GM19193 (cell line): Measurements from ENCODE around the gene AFAP1L2.

Experiments
- POLR2A ChIP-seq: IDR thresholded peaks from 4 replicates; pipeline ENCODE4 v1.6.1; 2011; ENCODE audit not compliant: insufficient read depth, insufficient read length; ENCODE audit errors: extremely low read depth

The AFAP1L2 gene

DNA sequence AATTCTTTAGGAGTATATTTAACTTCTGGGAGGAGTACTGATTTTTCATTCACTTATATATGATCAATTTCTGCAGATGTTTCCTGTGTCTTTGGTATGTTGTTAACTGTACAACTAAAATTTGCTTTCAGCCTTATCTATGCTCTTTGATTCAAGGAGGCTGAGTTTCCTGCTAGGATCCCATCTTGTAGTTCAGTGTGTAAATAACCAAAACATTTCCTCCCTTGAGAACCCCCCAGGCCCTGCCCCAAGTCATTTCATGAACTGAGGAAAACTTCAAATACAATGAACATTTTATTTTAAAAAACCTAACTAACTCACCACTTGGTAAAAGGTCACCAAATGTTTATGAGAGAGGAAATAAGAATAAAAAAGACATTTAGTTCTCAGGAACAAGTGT lies 109.8 kb downstream of the AFAP1L2 start:
- TF ChIP-seq POLR2A, result no peak

DNA sequence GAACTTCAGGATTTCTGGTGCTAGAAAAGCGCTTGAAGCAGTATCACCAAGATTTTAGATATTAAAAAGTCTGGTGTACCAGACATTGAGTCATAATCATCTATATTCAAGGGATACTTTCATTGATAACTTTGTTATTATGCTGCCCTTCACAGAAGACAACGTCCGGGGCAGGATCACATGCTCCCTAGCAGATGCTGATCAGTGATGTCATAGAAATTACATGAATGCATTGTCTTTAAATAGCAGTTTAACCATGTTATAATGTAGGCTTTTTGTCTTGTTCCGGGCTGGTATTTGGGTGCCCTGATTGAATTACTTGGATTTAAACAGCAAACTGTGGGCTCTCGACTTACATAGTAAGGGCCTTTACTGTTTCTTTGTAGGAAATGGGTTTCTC lies 111.2 kb downstream of the AFAP1L2 start:
- TF ChIP-seq POLR2A, result no peak

DNA sequence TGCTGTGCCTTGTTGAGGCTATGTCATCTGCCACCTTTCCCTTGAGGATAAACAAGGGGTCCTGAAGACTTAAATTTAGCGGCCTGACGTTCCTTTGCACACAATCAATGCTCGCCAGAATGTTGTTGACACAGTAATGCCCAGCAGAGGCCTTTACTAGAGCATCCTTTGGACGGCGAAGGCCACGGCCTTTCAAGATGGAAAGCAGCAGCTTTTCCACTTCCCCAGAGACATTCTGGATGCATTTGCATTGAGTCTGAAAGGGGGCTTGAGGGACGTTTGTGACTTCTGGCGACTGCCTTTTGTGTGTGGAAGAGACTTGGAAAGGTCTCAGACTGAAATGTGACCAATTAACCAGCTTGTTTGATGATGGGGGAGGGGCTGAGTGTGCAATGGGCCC lies 112.8 kb downstream of the AFAP1L2 start:
- no peak for TF ChIP-seq POLR2A

DNA sequence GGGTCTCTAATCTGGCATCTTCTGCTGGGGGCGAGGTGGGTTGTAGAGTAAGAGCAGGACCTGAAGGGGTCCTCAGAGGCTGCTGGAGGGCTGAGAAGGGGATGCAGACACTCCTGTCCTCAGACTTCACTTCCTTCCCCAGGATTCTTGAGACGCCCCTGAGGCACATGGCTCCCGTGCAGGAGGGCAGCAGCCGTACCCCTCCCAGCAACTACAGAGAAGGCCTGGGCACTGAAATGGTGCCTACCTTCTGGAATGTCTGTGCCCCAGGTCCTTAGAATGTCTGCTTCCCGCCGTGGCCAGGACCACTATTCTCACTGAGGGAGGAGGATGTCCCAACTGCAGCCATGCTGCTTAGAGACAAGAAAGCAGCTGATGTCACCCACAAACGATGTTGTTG lies 113.2 kb downstream of the AFAP1L2 start:
- TF ChIP-seq POLR2A, result no peak

DNA sequence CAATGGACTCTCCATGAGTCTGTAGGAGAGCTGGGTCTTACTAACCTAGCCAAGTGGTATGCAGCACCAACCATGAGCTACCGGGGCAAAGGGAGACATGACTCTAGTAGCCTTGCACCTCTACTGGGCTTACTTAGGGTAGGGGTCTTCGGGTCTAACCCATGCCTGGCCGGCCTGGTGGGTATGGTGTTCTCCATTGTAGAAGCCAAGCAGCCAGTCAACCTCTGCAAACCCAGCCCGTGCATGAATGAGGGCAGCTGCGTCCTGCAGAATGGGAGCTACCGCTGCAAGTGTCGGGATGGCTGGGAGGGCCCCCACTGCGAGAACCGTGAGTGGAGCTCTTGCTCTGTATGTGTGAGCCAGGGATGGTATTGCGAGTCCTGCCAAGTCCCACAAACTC lies 114.3 kb downstream of the AFAP1L2 start:
- no peak for TF ChIP-seq POLR2A

DNA sequence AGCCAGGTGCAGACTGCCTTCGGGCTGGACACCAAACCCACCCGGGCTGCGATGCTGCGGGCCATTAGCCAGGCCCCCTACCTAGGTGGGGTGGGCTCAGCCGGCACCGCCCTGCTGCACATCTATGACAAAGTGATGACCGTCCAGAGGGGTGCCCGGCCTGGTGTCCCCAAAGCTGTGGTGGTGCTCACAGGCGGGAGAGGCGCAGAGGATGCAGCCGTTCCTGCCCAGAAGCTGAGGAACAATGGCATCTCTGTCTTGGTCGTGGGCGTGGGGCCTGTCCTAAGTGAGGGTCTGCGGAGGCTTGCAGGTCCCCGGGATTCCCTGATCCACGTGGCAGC lies 115.2 kb downstream of the AFAP1L2 start:
- no peak for TF ChIP-seq POLR2A

DNA sequence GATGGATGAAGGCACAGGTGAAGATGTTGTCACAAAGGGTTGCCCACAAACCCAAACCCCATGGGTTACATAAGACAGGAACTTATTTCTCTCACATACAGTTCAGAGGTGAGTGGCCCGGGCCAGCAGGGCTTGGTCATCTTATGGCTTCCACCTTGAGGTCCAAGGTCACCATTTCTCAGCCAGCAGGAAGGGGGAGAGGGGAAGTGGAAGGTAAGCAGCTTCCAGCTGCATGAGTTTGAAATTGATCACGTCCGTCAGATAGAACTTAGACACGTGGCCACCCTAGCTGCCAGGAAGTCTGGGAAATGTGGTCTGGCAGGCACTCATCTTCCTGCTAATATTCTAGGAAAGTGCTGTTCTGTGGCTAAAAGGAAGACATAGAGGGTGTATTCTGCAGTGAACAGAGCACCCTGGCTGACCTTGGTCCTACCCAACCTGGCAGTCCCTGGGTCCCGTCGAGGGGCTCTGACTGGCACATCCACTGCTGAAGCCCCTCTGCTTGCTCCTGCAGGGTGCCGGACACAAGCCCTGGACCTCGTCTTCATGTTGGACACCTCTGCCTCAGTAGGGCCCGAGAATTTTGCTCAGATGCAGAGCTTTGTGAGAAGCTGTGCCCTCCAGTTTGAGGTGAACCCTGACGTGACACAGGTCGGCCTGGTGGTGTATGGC lies 115.7 kb downstream of the AFAP1L2 start:
- no peak for TF ChIP-seq POLR2A

DNA sequence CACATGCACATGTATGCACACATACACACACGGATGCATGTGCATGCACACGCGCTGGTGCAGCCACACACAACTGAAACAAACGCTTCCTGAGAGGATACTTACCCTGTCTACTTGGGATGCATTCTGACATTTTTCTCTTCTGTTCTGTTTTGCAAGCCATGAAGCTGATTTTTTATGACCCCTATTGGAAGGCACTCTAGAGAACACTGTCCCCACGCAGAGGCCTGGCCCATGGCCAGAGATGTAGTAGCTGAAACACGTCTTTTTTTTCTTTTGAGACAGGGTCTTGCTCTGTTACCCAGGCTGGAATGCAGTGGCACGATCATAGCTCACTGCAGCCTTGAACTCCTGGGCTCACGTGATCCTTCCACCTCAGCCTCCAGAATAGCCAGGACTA lies 117.4 kb downstream of the AFAP1L2 start:
- no peak for TF ChIP-seq POLR2A

DNA sequence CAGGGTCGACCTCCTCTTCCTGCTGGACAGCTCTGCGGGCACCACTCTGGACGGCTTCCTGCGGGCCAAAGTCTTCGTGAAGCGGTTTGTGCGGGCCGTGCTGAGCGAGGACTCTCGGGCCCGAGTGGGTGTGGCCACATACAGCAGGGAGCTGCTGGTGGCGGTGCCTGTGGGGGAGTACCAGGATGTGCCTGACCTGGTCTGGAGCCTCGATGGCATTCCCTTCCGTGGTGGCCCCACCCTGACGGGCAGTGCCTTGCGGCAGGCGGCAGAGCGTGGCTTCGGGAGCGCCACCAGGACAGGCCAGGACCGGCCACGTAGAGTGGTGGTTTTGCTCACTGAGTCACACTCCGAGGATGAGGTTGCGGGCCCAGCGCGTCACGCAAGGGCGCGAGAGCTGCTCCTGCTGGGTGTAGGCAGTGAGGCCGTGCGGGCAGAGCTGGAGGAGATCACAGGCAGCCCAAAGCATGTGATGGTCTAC lies 118.3 kb downstream of the AFAP1L2 start:
- TF ChIP-seq POLR2A, result no peak

DNA sequence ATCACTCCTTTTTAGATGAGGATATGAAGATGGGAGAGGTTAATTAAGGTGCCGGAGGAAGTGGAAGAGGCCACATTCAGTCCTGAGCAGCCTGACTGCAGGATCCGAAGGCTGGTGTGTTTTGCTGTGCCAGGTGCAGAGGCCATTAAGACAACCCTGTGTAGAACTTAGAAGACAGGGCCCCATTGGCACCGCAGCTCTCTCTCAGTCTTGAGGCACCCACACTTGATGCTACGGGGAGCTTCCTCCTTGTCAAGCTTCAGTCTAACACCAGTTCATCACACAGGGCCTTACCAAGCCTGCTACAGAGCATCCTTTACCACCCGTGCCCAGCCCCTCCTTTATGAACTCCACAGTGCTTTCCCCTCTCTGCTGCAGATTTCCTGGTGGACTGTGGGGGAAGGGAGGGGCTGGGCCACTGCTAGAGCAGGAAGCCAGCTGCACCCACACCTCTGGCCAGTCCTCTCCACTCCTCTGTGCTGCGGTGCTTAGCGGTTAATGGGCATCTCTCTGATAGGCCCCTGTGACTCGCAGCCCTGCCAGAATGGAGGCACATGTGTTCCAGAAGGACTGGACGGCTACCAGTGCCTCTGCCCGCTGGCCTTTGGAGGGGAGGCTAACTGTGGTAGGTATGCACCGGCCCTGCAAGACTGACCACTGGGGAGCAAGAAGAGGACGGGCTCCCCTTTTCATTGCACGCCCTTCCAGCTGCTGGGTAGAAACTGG lies 119.8 kb downstream of the AFAP1L2 start:
- no peak for TF ChIP-seq POLR2A

DNA sequence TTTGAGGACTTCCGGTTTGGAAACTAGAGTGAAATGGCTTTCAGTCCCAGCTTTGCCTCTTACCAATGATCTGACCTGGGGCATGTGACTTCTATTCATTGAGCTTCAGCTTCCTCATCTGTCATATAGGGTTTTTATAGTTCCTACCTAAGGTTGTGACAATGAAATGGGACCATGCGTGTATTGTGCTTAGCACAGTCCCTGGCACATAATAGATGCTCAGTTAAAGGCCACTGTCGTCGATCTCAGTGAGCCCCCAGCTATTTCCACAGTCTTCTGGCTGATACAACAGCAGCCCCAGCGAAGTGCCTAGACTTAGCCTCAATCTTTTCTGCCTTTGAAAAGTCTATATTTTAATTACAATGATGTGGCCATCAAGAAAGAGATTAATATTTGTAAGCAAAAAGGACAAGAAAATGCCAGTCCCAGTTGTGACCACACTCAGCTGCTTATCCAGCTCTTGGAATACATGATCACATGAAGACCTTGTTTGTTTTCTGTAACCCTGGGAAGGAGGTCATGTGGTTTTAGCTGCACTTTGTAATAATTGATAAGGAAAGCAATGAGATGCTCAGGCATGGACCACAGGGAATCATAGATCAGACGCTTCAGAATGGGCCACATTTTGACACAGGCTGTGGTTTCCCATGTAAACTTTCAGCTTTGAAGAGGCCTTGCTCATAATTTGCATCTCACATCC lies 120.6 kb downstream of the AFAP1L2 start:
- TF ChIP-seq POLR2A, result no peak

DNA sequence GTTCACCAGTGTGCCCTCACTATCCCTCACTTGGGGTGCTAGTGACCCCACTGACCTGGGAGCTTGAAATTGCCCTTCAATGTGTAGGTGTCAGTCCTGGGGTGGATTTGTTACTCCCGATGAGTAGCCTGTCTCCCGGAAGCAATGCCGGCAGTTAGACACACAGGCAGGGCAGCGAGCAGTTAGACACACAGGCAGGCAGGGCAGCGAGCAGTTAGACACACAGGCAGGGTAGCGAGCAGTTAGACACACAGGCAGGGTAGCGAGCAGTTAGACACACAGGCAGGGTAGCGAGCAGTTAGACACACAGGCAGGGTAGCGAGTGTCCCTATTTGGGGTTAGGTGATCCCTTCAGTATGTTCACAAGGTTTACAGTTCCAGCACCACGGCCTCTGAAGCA lies 121.2 kb downstream of the AFAP1L2 start:
- TF ChIP-seq POLR2A, result no peak

DNA sequence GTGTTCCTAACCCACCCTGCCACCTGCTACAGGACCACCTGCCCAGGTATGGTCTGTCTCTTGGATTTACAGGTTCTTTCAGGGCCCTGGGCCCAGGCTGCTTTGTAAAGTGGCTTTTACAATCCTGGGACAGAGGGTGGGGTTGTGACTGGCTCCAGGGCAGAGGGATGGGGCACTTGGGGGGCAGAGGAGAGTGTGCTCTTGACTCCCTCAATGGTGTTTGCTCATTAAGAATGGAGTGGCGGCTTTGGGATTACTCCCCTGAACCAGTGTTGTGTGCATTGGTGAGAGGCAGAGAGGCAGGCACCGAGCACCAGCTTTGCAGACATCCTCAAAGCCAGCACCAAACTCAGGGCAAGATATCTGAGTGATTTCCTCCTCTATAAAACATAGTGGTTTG lies 121.8 kb downstream of the AFAP1L2 start:
- no peak for TF ChIP-seq POLR2A

DNA sequence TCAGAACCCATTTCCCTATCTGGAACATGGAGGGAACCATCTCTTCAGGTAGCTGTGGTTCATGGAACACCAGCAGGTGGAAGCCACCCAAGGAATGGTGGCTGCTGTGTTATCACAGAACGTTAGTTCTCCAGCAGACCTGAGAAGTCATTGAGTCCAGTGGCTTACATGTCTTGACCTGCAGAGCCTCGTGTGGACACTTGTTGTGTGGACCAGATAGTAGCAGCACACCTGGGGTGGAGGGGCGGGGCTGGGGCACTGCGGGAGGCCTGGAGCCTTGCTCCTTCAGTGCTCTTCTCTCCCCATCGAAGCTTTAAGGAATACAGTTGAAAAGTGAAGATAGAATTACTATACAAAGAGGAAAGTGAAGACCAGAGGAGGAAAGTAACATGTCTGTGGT lies 122.8 kb downstream of the AFAP1L2 start:
- no peak for TF ChIP-seq POLR2A

DNA sequence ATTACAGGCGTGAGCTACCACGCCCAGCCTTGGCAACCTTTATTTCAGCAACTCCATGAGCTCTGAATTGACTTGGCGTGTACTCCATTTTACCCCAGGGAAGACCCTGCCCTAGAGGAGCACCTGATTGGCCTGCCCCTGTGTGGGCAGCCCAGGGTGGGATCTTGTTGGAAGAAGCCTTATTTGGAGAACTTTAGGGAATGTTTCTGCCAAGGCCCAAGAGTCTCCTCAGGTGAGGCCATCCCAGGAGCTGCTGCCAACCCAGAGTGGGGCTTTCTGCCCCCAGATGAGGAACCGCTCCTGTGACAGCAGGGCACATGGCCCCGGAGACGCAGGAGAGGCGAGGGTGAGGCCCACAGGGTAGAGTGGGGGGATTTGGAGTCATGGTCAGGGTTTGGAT lies 123.3 kb downstream of the AFAP1L2 start:
- no peak for TF ChIP-seq POLR2A
